HepG2 (cell line): ENCODE measurements around the gene PPM1F. TPM values are rescaled to one million over a fixed set of nuclear protein-coding genes. Genes with fewer than 3 reads are reported as not detected.

Source experiments
- CHD4 ChIP-seq: fragments of 200-600 bp; sonication (generic); IDR thresholded peaks from 2 replicates; pipeline ENCODE4 v1.7.0; 2017; ENCODE audit warnings: mild to moderate bottlenecking, low read length, borderline replicate concordance
- DNMT1 ChIP-seq: sonication (generic); formaldehyde crosslinking; IDR thresholded peaks from 2 replicates; pipeline ENCODE4 v1.5.1; 2020; ENCODE audit warnings: mild to moderate bottlenecking, missing genetic modification reagents
- FOXK2 ChIP-seq: fragments of 450-650 bp; IDR thresholded peaks from 2 replicates; pipeline ENCODE4 v1.6.1; 2016
- HNRNPH1 ChIP-seq: fragments of 200-400 bp; formaldehyde crosslinking; optimal IDR thresholded peaks from 2 replicates; pipeline ENCODE3; 2017; ENCODE audit warnings: mild to moderate bottlenecking, low read depth, low read length
- NKX3-1 ChIP-seq: sonication (generic); formaldehyde crosslinking; IDR thresholded peaks from 2 replicates; pipeline ENCODE4 v1.5.0; 2020; ENCODE audit warnings: missing genetic modification reagents
- RBFOX2 ChIP-seq: fragments of 200-400 bp; formaldehyde crosslinking; IDR thresholded peaks from 2 replicates; pipeline ENCODE4 v1.6.1; 2017; ENCODE audit warnings: low read depth, mild to moderate bottlenecking, low read length
- RCOR2 ChIP-seq: IDR thresholded peaks from 2 replicates; pipeline ENCODE4 v1.6.1; 2016; ENCODE audit warnings: missing biosample characterization, missing genetic modification reagents
- SALL1 ChIP-seq: sonication (generic); formaldehyde crosslinking; IDR thresholded peaks from 2 replicates; pipeline ENCODE4 v1.8.0; 2022; ENCODE audit warnings: mild to moderate bottlenecking, missing genetic modification reagents
- TARDBP ChIP-seq: sonication (generic); formaldehyde crosslinking; IDR thresholded peaks from 2 replicates; pipeline ENCODE4 v1.8.0; 2022; ENCODE audit warnings: mild to moderate bottlenecking, missing genetic modification reagents
- ZNF282 ChIP-seq: fragments of 450-650 bp; IDR thresholded peaks from 2 replicates; pipeline ENCODE4 v1.6.1; 2018; ENCODE audit not compliant: partially characterized antibody
- ZNF451 ChIP-seq: sonication (generic); formaldehyde crosslinking; IDR thresholded peaks from 2 replicates; pipeline ENCODE4 v1.5.0; 2020; ENCODE audit warnings: mild to moderate bottlenecking, missing genetic modification reagents
- ZNF615 ChIP-seq: sonication (generic); formaldehyde crosslinking; IDR thresholded peaks from 2 replicates; pipeline ENCODE4 v1.5.0; 2020; ENCODE audit warnings: mild to moderate bottlenecking, missing genetic modification reagents, borderline replicate concordance
- ZNF737 ChIP-seq: sonication (generic); formaldehyde crosslinking; IDR thresholded peaks from 2 replicates; pipeline ENCODE4 v1.5.0; 2020; ENCODE audit warnings: missing genetic modification reagents, mild to moderate bottlenecking, borderline replicate concordance
- polyA plus RNA-seq, 8 experiments: library from polyadenylated mRNA; depleted of rRNA in 3 of 8; stranded (reverse) in 7 of 8; unstranded in 1 of 8; fragments of >200 nt; fragmentation: Illumina TruSeq in 4 of 8; extraction: Trizol in 4 of 8; gene quantifications; 2 replicates each; pipeline versions ENCODE4 v1.2.1 to v1.2.3, GENCODE V29; 2011 to 2016; ENCODE audit warnings: low read depth in 4 of 8, missing spikeins in 1 of 8, mixed read lengths in 1 of 8; ENCODE audit not compliant: insufficient read depth in 1 of 8
- total RNA-seq, 5 experiments: library from RNA; depleted of rRNA; stranded (reverse); fragments of >200 nt; fragmentation: Illumina TruSeq; extraction: Trizol; gene quantifications; 2 replicates each; pipeline ENCODE4 v1.2.3, GENCODE V29; 2016; ENCODE audit warnings: low read depth in 1 of 5
- TF ChIP-seq, protein P1 (sequence below): sonication (generic); formaldehyde crosslinking; IDR thresholded peaks from 2 replicates; pipeline ENCODE4 v1.4.0; 2020; ENCODE audit warnings: mild to moderate bottlenecking, missing genetic modification reagents
- TF ChIP-seq, protein P2 (sequence below): sonication (generic); formaldehyde crosslinking; IDR thresholded peaks from 2 replicates; pipeline ENCODE4 v1.4.0; 2020; ENCODE audit warnings: missing genetic modification reagents
- TF ChIP-seq, protein P3 (sequence below), 2 experiments: fragments of 450-650 bp in 1 of 2; sonication (generic) in 1 of 2; formaldehyde crosslinking; IDR thresholded peaks; 2 replicates each; pipeline versions ENCODE4 v1.5.0 to v1.8.0; 2020 to 2022; ENCODE audit warnings: mild to moderate bottlenecking in 1 of 2, missing genetic modification reagents in 1 of 2
- TF ChIP-seq, protein P4 (sequence below): sonication (generic); formaldehyde crosslinking; IDR thresholded peaks from 2 replicates; pipeline ENCODE4 v1.4.0; 2020; ENCODE audit warnings: missing genetic modification reagents, mild to moderate bottlenecking, borderline replicate concordance
- TF ChIP-seq, protein P5 (sequence below): sonication (generic); formaldehyde crosslinking; IDR thresholded peaks from 2 replicates; pipeline ENCODE4 v1.9.0; 2021; ENCODE audit warnings: missing genetic modification reagents, borderline replicate concordance

Gene PPM1F
- total and polyA plus RNA-seq, 2 of the 13 experiments (the other 11 are each of a cell fraction or from before 2014, with no cell fraction given) = 11.0 to 19.6 TPM

DNA sequence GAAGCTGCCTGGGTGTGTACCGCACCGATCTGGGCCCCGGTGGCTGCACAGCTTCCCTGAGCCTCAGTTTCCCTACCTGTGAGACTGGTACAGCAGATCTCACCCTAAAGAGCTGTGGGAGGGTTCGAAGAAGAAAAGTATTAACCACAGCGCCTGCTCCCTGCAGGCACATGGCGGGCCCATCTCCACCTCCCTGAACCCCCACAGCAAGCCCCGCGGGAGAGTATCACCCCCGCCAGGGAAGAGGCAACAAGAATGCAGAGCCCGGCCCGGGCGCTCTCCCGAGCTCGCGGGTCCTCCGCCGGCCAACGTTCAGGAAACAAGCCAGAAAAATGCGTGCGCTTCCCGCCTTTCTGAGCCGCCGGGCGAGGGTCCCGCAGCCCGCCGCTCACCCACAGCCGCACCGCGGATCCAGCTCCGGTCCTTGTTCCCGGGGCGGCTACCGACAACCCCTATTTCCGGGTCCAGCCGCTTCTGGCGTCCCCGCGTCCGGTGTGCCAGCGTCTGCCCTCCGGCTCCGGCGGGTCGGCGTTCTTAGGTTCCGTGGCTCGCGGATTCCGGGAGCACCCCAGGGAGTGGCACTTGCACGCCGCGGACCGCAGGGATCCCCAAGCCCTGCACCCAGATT lies 29.8 kb upstream of the PPM1F start, which contains the start of gene TOP3B (continued):
- TF ChIP-seq RCOR2 (CRISPR knock-in tag) = no peak
- TF ChIP-seq, protein P1, sequence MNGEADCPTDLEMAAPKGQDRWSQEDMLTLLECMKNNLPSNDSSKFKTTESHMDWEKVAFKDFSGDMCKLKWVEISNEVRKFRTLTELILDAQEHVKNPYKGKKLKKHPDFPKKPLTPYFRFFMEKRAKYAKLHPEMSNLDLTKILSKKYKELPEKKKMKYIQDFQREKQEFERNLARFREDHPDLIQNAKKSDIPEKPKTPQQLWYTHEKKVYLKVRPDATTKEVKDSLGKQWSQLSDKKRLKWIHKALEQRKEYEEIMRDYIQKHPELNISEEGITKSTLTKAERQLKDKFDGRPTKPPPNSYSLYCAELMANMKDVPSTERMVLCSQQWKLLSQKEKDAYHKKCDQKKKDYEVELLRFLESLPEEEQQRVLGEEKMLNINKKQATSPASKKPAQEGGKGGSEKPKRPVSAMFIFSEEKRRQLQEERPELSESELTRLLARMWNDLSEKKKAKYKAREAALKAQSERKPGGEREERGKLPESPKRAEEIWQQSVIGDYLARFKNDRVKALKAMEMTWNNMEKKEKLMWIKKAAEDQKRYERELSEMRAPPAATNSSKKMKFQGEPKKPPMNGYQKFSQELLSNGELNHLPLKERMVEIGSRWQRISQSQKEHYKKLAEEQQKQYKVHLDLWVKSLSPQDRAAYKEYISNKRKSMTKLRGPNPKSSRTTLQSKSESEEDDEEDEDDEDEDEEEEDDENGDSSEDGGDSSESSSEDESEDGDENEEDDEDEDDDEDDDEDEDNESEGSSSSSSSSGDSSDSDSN (CRISPR knock-in tag) = peak; percentile 79
- TF ChIP-seq FOXK2 = no peak
- TF ChIP-seq TARDBP (CRISPR knock-in tag) = peak; percentile 94
- TF ChIP-seq, protein P2, sequence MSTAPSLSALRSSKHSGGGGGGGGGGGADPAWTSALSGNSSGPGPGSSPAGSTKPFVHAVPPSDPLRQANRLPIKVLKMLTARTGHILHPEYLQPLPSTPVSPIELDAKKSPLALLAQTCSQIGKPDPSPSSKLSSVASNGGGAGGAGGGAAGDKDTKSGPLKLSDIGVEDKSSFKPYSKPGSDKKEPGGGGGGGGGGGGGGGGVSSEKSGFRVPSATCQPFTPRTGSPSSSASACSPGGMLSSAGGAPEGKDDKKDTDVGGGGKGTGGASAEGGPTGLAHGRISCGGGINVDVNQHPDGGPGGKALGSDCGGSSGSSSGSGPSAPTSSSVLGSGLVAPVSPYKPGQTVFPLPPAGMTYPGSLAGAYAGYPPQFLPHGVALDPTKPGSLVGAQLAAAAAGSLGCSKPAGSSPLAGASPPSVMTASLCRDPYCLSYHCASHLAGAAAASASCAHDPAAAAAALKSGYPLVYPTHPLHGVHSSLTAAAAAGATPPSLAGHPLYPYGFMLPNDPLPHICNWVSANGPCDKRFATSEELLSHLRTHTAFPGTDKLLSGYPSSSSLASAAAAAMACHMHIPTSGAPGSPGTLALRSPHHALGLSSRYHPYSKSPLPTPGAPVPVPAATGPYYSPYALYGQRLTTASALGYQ (CRISPR knock-in tag) = peak; percentile 84
- TF ChIP-seq, protein P3, sequence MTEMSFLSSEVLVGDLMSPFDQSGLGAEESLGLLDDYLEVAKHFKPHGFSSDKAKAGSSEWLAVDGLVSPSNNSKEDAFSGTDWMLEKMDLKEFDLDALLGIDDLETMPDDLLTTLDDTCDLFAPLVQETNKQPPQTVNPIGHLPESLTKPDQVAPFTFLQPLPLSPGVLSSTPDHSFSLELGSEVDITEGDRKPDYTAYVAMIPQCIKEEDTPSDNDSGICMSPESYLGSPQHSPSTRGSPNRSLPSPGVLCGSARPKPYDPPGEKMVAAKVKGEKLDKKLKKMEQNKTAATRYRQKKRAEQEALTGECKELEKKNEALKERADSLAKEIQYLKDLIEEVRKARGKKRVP (CRISPR knock-in tag; IDR thresholded peaks at IDR 0.05) = peak in 1 of 2 experiments; percentile 35; a peak in 1 of 4 replicates
- no peak for TF ChIP-seq ZNF282
- no peak for TF ChIP-seq HNRNPH1
- TF ChIP-seq SALL1 = peak; percentile 88
- no peak; the same call in 1 of the 2 replicates for TF ChIP-seq NKX3-1
- TF ChIP-seq, protein P4, sequence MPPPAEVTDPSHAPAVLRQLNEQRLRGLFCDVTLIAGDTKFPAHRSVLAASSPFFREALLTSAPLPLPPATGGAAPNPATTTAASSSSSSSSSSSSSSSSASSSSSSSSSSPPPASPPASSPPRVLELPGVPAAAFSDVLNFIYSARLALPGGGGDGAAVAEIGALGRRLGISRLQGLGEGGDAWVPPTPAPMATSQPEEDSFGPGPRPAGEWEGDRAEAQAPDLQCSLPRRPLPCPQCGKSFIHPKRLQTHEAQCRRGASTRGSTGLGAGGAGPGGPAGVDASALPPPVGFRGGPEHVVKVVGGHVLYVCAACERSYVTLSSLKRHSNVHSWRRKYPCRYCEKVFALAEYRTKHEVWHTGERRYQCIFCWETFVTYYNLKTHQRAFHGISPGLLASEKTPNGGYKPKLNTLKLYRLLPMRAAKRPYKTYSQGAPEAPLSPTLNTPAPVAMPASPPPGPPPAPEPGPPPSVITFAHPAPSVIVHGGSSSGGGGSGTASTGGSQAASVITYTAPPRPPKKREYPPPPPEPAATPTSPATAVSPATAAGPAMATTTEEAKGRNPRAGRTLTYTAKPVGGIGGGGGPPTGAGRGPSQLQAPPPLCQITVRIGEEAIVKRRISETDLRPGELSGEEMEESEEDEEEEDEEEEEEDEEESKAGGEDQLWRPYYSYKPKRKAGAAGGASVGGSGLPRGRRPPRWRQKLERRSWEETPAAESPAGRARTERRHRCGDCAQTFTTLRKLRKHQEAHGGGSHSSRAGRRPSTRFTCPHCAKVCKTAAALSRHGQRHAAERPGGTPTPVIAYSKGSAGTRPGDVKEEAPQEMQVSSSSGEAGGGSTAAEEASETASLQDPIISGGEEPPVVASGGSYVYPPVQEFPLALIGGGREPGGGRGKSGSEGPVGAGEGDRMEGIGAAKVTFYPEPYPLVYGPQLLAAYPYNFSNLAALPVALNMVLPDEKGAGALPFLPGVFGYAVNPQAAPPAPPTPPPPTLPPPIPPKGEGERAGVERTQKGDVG (CRISPR knock-in tag) = no peak
- peak; percentile 69; the same call in 1 of the 2 replicates for TF ChIP-seq ZNF451 (CRISPR knock-in tag)
- TF ChIP-seq RBFOX2 = peak; percentile 94
- TF ChIP-seq DNMT1 = peak; percentile 81; the same call in 1 of the 2 replicates
- TF ChIP-seq ZNF615 (CRISPR knock-in tag) = no peak
- no peak for TF ChIP-seq CHD4
- TF ChIP-seq ZNF737 (CRISPR knock-in tag) = 0 out of 2 replicates have a peak, but pooled peaks have one; percentile 39
- TF ChIP-seq, protein P5, sequence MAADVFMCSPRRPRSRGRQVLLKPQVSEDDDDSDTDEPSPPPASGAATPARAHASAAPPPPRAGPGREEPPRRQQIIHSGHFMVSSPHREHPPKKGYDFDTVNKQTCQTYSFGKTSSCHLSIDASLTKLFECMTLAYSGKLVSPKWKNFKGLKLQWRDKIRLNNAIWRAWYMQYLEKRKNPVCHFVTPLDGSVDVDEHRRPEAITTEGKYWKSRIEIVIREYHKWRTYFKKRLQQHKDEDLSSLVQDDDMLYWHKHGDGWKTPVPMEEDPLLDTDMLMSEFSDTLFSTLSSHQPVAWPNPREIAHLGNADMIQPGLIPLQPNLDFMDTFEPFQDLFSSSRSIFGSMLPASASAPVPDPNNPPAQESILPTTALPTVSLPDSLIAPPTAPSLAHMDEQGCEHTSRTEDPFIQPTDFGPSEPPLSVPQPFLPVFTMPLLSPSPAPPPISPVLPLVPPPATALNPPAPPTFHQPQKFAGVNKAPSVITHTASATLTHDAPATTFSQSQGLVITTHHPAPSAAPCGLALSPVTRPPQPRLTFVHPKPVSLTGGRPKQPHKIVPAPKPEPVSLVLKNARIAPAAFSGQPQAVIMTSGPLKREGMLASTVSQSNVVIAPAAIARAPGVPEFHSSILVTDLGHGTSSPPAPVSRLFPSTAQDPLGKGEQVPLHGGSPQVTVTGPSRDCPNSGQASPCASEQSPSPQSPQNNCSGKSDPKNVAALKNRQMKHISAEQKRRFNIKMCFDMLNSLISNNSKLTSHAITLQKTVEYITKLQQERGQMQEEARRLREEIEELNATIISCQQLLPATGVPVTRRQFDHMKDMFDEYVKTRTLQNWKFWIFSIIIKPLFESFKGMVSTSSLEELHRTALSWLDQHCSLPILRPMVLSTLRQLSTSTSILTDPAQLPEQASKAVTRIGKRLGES (CRISPR knock-in tag) = no peak
